Astrocyte (in vitro differentiated cells and primary cell): ENCODE data around the gene CPHXL2. TPM values are rescaled to one million over a fixed set of nuclear protein-coding genes. Genes with fewer than 3 reads are reported as not detected.
A peak's percentile ranks its signal among the peaks of the same experiment; 100 is the strongest.

Experiments used
- DNase-seq: peaks from one replicate; pipeline ENCODE4 v3.0.0-alpha.2; 2010; ENCODE audit warnings: low read depth
- FAIRE-seq: peaks from 2 replicates; lab custom pipeline; 2011; peaks lifted over from hg19 to GRCh38; lab: Jason Lieb, UNC
- H2AFZ ChIP-seq: 2 replicates; pipeline ENCODE4 v1.6.0; 2012; ENCODE audit warnings: low read depth, low read length, inconsistent platforms
- H3K27ac ChIP-seq: 2 replicates; pipeline ENCODE4 v1.5.1; 2011; ENCODE audit warnings: low read depth, low read length, inconsistent platforms
- H3K27me3 ChIP-seq: 2 replicates; pipeline ENCODE4 v1.6.0; 2011; ENCODE audit warnings: low read length, inconsistent platforms; ENCODE audit not compliant: insufficient read depth
- H3K36me3 ChIP-seq: 2 replicates; pipeline ENCODE4 v1.5.1; 2011; ENCODE audit warnings: low read length, inconsistent platforms; ENCODE audit not compliant: insufficient read depth
- H3K4me1 ChIP-seq: 2 replicates; pipeline ENCODE4 v1.5.1; 2011; ENCODE audit warnings: low read length, inconsistent platforms; ENCODE audit not compliant: insufficient read depth
- H3K4me2 ChIP-seq: 2 replicates; pipeline ENCODE4 v1.6.0; 2012; ENCODE audit warnings: low read length, inconsistent platforms
- H3K4me3 ChIP-seq: 2 replicates; pipeline ENCODE4 v1.5.1; 2011; ENCODE audit warnings: low read depth, mild to moderate bottlenecking, low read length, inconsistent platforms; ENCODE audit not compliant: insufficient read depth
- H3K79me2 ChIP-seq: 2 replicates; pipeline ENCODE4 v1.6.0; 2012; ENCODE audit warnings: mild to moderate bottlenecking, low read length, inconsistent platforms; ENCODE audit not compliant: insufficient read depth
- H3K9ac ChIP-seq: 2 replicates; pipeline ENCODE4 v1.6.0; 2012; ENCODE audit warnings: mild to moderate bottlenecking, low read length, inconsistent platforms
- H3K9me3 ChIP-seq: 2 replicates; pipeline ENCODE4 v1.5.1; 2012; ENCODE audit warnings: low read depth, mild to moderate bottlenecking, low read length, inconsistent platforms; ENCODE audit not compliant: insufficient read depth
- H4K20me1 ChIP-seq: 2 replicates; pipeline ENCODE4 v1.6.0; 2012; ENCODE audit warnings: low read length, inconsistent platforms; ENCODE audit not compliant: insufficient read depth
- H3K27ac Mint-ChIP-seq: one replicate; pipeline ENCODE4 v1.8.0; 2021; ENCODE audit warnings: mild to moderate bottlenecking, mixed read lengths; ENCODE audit not compliant: unreplicated experiment
- H3K27me3 Mint-ChIP-seq: one replicate; pipeline ENCODE4 v1.8.0; 2021; ENCODE audit warnings: low read depth, mixed read lengths; ENCODE audit not compliant: unreplicated experiment
- H3K36me3 Mint-ChIP-seq: one replicate; pipeline ENCODE4 v1.8.0; 2021; ENCODE audit warnings: low read depth, mixed read lengths; ENCODE audit not compliant: unreplicated experiment
- H3K4me1 Mint-ChIP-seq: one replicate; pipeline ENCODE4 v1.8.0; 2021; ENCODE audit warnings: low read depth, mixed read lengths; ENCODE audit not compliant: unreplicated experiment
- H3K4me3 Mint-ChIP-seq: one replicate; pipeline ENCODE4 v1.8.0; 2021; ENCODE audit warnings: mild to moderate bottlenecking, moderate library complexity, mixed read lengths; ENCODE audit not compliant: unreplicated experiment
- H3K9me3 Mint-ChIP-seq: one replicate; pipeline ENCODE4 v1.8.0; 2021; ENCODE audit warnings: mild to moderate bottlenecking, mixed read lengths; ENCODE audit not compliant: unreplicated experiment
- CTCF ChIP-seq: IDR thresholded peaks from 2 replicates; pipeline ENCODE4 v1.5.1; 2011; ENCODE audit warnings: low read depth, mild to moderate bottlenecking, inconsistent platforms, low read length, moderate library complexity; ENCODE audit not compliant: insufficient read depth
- EZH2 ChIP-seq: IDR thresholded peaks from 2 replicates; pipeline ENCODE4 v1.6.1; 2012; ENCODE audit warnings: mild to moderate bottlenecking, low read length, inconsistent platforms; ENCODE audit not compliant: insufficient read depth
- total RNA-seq: library from RNA; stranded (reverse); gene quantifications from 2 replicates; pipeline ENCODE4 v1.2.1, GENCODE V29; 2021

CPHXL2 gene
- total RNA-seq, 1 donor from 2014 or later, result not detected

GRCh38 chr16:75621170-75621477 is 55.7 kb downstream of the CPHXL2 start:
- Histone ChIP-seq H3K4me1 (peaks cover 6% of the 10 kb centered on the region), H3K9me3 (no peaks in the 10 kb centered on the region), H4K20me1 (no peaks in the 10 kb centered on the region), H3K4me3 (no peak overlapping the region), H3K27me3 (no peaks in the 10 kb centered on the region), H3K79me2 (peaks cover 12% of the 10 kb centered on the region), H3K9ac (no peak overlapping the region), H3K36me3 (peaks cover 27% of the 10 kb centered on the region), H2AFZ (no peak overlapping the region), H3K27ac (no peak overlapping the region), H3K4me2 (peak overlapping the region; percentile 91)
- Mint-ChIP-seq H3K27me3 (no peaks in the 10 kb centered on the region), H3K4me1 (peaks cover 8% of the 10 kb centered on the region), H3K27ac (no peak overlapping the region), H3K9me3 (no peaks in the 10 kb centered on the region), H3K4me3 (peak overlapping the region; percentile 94), H3K36me3 (peaks cover 22% of the 10 kb centered on the region)
- DNase-seq (no peak), FAIRE-seq (no peak)
- TF ChIP-seq CTCF (peak; percentile 20), EZH2 (no peak)

- no peak overlapping the region for H3K27ac Mint-ChIP-seq
- Histone ChIP-seq H3K4me1 (peaks cover 6% of the 10 kb centered on the region), H4K20me1 (no peaks in the 10 kb centered on the region), H3K4me2 (peak overlapping the region; percentile 91), H3K9ac (no peak overlapping the region), H3K36me3 (peaks cover 26% of the 10 kb centered on the region), H3K27ac (no peak overlapping the region), H3K9me3 (no peaks in the 10 kb centered on the region), H3K27me3 (no peaks in the 10 kb centered on the region), H3K4me3 (no peak overlapping the region), H3K79me2 (peaks cover 12% of the 10 kb centered on the region), H2AFZ (no peak overlapping the region)
- peaks cover 8% of the 10 kb centered on the region for H3K4me1 Mint-ChIP-seq
- H3K36me3 Mint-ChIP-seq, result peaks cover 16% of the 10 kb centered on the region
- no peaks in the 10 kb centered on the region for H3K9me3 Mint-ChIP-seq
- no peaks in the 10 kb centered on the region for H3K27me3 Mint-ChIP-seq
- no peak for TF ChIP-seq CTCF
- no peak for TF ChIP-seq EZH2
- FAIRE-seq (no peak), DNase-seq (no peak)
- peak overlapping the region; percentile 34 for H3K4me3 Mint-ChIP-seq
Observed at GRCh38 chr16:75620326-75621169, 56.3 kb downstream of the CPHXL2 start.

GRCh38 chr16:75618780-75619179 is 58.0 kb downstream of the CPHXL2 start:
- Histone ChIP-seq H3K9me3 (no peaks in the 10 kb centered on the region), H3K4me1 (peaks cover 6% of the 10 kb centered on the region), H3K4me3 (no peak overlapping the region), H3K79me2 (peaks cover 12% of the 10 kb centered on the region), H2AFZ (no peak overlapping the region), H4K20me1 (no peaks in the 10 kb centered on the region), H3K4me2 (no peak overlapping the region), H3K36me3 (peaks cover 29% of the 10 kb centered on the region), H3K27me3 (no peaks in the 10 kb centered on the region), H3K9ac (no peak overlapping the region), H3K27ac (no peak overlapping the region)
- no peak overlapping the region for H3K27ac Mint-ChIP-seq
- no peak for FAIRE-seq
- no peaks in the 10 kb centered on the region for H3K9me3 Mint-ChIP-seq
- H3K36me3 Mint-ChIP-seq, result peaks cover 18% of the 10 kb centered on the region
- TF ChIP-seq EZH2 (no peak), CTCF (no peak)
- no peaks in the 10 kb centered on the region for H3K27me3 Mint-ChIP-seq
- H3K4me1 Mint-ChIP-seq, result peaks cover 11% of the 10 kb centered on the region
- H3K4me3 Mint-ChIP-seq, result no peak overlapping the region
- no peak for DNase-seq
